ENCODE data around the gene GOLGA1. TPM values are rescaled to one million over a fixed set of nuclear protein-coding genes. Genes with fewer than 3 reads are reported as not detected.

Gene GOLGA1
- total RNA-seq, 1 experiment from 2014 or later: 9.6 TPM

DNA sequence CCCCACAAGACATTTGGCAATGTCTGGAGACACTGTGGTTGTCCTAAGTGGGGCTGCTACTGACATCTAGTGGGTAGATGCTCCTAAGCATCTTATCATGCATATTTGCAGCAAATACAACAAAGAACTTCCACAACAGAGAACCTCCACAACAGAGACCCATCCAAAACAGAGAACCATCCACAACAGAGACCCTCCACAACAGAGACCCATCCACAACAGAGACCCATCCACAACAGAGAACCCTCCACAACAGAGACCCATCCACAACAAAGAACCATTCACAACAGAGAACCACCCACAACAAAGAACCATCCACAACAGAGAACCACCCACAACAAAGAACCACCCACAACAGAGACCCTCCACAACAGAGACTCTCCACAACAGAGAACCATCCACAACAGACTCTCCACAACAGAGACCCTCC lies 46.1 kb downstream of the GOLGA1 start (continued):
- TF ChIP-seq SOX15 (CRISPR knock-in tag; IDR thresholded peaks at IDR 0.05): no peak

DNA sequence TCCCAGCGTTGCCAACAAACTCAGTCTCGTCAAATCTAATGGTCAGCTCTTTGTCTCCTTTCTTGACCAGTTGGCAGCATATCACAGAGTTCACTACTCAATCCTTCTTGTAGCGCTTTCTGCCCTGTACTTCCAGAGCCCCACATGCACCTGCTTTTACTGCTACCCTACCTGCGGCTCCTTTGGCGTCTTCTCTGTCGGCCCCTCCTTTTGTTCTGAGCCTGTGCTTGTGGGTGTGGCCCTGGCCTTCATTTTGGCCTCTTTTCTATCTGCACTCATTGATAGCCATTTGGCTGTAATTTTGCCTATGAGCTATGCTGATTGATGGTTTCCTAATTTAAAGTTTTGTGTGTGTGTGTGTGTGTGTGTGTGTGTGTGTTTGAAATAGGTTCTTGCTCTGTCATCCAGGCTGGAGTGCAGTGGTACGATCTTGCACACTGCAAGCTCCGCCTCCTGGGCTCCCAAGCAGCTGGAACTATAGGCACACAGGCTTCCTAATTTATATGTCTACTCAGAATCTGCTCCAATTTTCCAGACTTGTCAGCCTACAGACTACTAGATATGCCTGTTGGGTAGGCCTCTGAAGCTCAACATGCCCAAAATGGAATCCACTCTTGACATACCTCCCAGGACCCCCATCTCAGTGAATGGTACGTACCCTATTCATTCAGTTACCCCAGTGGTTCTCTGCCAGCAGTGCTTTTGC lies 46.7 kb downstream of the GOLGA1 start:
- Mint-ChIP-seq H3K27ac (0 out of 2 replicates have a peak overlapping the region, but pooled peaks have one; percentile 6), H3K4me3 (no peak overlapping the region), H3K4me1 (peaks cover 7% of the 10 kb centered on the region; the same call in 1 of the 2 replicates), H3K9me3 (no peaks in the 10 kb centered on the region), H3K27me3 (ENCODE audit: low read depth) (no peaks in the 10 kb centered on the region), H3K36me3 (peaks cover 9% of the 10 kb centered on the region)
- ChIA-PET POLR2A (interaction anchor here (0.8 kb wide), 1 partner anchor 38 kb away, joined by 3 read pairs; no protein-coding TSS in a partner anchor), CTCF (interaction anchor here (0.8 to 2.9 kb wide), 10 partner anchors 12 to 347 kb away, joined by 3 to 16 read pairs (median 4); partner anchors contain the start of genes ARPC5L, RPL35 and WDR38)
- DNase-seq (ENCODE audit: low spot score): no peak
- TF ChIP-seq SP1 (CRISPR knock-in tag; conservative IDR thresholded peaks at IDR 0.05) (0 out of 2 replicates have a peak, but pooled peaks have one; percentile 23), USF1 (CRISPR knock-in tag; IDR thresholded peaks at IDR 0.05) (no peak), ZMAT4 (CRISPR knock-in tag; IDR thresholded peaks at IDR 0.05) (no peak)
- ATAC-seq: peak; percentile 62

GRCh38 chr9:124890179-124890578 lies 50.7 kb downstream of the GOLGA1 start:
- Mint-ChIP-seq H3K4me3 (no peak overlapping the region), H3K4me1 (peaks cover 7% of the 10 kb centered on the region), H3K9me3 (no peaks in the 10 kb centered on the region), H3K27me3 (ENCODE audit: low read depth) (no peaks in the 10 kb centered on the region), H3K27ac (no peak overlapping the region), H3K36me3 (peaks cover 6% of the 10 kb centered on the region)
- ATAC-seq (no peak), DNase-seq (ENCODE audit: low spot score) (no peak)
- CTCF ChIA-PET: interaction anchor here (2.4 kb wide), 1 partner anchor 37 kb away, joined by 10 read pairs; the partner anchor contains the start of gene WDR38
- TF ChIP-seq, protein P1, sequence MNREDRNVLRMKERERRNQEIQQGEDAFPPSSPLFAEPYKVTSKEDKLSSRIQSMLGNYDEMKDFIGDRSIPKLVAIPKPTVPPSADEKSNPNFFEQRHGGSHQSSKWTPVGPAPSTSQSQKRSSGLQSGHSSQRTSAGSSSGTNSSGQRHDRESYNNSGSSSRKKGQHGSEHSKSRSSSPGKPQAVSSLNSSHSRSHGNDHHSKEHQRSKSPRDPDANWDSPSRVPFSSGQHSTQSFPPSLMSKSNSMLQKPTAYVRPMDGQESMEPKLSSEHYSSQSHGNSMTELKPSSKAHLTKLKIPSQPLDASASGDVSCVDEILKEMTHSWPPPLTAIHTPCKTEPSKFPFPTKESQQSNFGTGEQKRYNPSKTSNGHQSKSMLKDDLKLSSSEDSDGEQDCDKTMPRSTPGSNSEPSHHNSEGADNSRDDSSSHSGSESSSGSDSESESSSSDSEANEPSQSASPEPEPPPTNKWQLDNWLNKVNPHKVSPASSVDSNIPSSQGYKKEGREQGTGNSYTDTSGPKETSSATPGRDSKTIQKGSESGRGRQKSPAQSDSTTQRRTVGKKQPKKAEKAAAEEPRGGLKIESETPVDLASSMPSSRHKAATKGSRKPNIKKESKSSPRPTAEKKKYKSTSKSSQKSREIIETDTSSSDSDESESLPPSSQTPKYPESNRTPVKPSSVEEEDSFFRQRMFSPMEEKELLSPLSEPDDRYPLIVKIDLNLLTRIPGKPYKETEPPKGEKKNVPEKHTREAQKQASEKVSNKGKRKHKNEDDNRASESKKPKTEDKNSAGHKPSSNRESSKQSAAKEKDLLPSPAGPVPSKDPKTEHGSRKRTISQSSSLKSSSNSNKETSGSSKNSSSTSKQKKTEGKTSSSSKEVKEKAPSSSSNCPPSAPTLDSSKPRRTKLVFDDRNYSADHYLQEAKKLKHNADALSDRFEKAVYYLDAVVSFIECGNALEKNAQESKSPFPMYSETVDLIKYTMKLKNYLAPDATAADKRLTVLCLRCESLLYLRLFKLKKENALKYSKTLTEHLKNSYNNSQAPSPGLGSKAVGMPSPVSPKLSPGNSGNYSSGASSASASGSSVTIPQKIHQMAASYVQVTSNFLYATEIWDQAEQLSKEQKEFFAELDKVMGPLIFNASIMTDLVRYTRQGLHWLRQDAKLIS (CRISPR knock-in tag; IDR thresholded peaks at IDR 0.05; ENCODE audit: borderline replicate concordance): no peak
- POLR2A ChIA-PET: no interaction called here

DNA sequence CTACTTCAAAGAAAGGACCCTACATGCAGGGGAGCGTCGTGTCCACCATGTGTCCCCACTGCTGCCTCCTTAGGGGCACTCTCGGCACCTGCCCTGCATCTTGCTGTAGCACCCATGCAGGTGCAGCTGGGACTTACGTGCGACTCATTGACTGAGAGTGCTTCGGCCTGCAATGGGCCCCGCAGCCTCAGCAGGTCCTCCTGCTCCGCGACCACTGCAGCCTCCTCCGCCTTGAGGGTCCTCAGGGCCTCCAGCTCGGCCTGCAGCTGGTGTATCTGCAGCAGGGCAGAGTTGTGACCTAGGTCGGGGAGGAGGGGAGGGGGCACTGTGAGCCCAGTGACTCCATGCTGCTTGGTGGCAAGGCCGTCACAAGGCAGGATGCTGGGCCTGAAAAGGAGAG lies 51.9 kb downstream of the GOLGA1 start:
- POLR2A ChIA-PET: no interaction called here
- peaks cover 6% of the 10 kb centered on the region for H3K4me1 Mint-ChIP-seq
- H3K36me3 Mint-ChIP-seq: peaks cover 6% of the 10 kb centered on the region
- no peaks in the 10 kb centered on the region for H3K27me3 Mint-ChIP-seq (ENCODE audit: low read depth)
- no peak overlapping the region for H3K27ac Mint-ChIP-seq
- H3K9me3 Mint-ChIP-seq: no peaks in the 10 kb centered on the region
- ATAC-seq (no peak), DNase-seq (ENCODE audit: low spot score) (no peak)
- H3K4me3 Mint-ChIP-seq: no peak overlapping the region
- CTCF ChIA-PET: interaction anchor here (1.0 kb wide), 1 partner anchor 18 kb away, joined by 3 read pairs; no protein-coding TSS in a partner anchor
- TF ChIP-seq GTF2I (CRISPR knock-in tag; conservative IDR thresholded peaks at IDR 0.05): no peak
- no peak for TF ChIP-seq SMAD3 (CRISPR knock-in tag; IDR thresholded peaks at IDR 0.05; ENCODE audit: borderline replicate concordance)
- no peak for TF ChIP-seq CBFB (CRISPR knock-in tag; IDR thresholded peaks at IDR 0.05; ENCODE audit: low read depth)
- TF ChIP-seq ZNF425 (CRISPR knock-in tag; conservative IDR thresholded peaks at IDR 0.05): no peak
- TF ChIP-seq NFE2L1 (CRISPR knock-in tag; IDR thresholded peaks at IDR 0.05): no peak
- no peak for TF ChIP-seq ARID4B (CRISPR knock-in tag; IDR thresholded peaks at IDR 0.05; ENCODE audit: borderline replicate concordance)
- TF ChIP-seq, protein P2, sequence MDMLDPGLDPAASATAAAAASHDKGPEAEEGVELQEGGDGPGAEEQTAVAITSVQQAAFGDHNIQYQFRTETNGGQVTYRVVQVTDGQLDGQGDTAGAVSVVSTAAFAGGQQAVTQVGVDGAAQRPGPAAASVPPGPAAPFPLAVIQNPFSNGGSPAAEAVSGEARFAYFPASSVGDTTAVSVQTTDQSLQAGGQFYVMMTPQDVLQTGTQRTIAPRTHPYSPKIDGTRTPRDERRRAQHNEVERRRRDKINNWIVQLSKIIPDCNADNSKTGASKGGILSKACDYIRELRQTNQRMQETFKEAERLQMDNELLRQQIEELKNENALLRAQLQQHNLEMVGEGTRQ (CRISPR knock-in tag; IDR thresholded peaks at IDR 0.05): no peak
- no peak for TF ChIP-seq MXD4 (CRISPR knock-in tag; IDR thresholded peaks at IDR 0.05; ENCODE audit: borderline replicate concordance)

Data from WTC11 (cell line).